WTC11 (cell line): ENCODE data around the gene SSU72.

Experiments used
- ELF4 ChIP-seq: sonication (generic); formaldehyde crosslinking; IDR thresholded peaks from 2 replicates; pipeline ENCODE4 v1.8.1; 2022; ENCODE audit warnings: low read depth, mild to moderate bottlenecking, moderate library complexity, missing genetic modification reagents
- ESRRA ChIP-seq: sonication (generic); formaldehyde crosslinking; IDR thresholded peaks from 2 replicates; pipeline ENCODE4 v1.8.1; 2022; ENCODE audit warnings: mild to moderate bottlenecking, missing genetic modification reagents, borderline replicate concordance
- JUN ChIP-seq: sonication (generic); formaldehyde crosslinking; IDR thresholded peaks from 2 replicates; pipeline ENCODE4 v1.8.0; 2023; ENCODE audit warnings: mild to moderate bottlenecking, missing genetic modification reagents
- NFYB ChIP-seq: sonication (generic); formaldehyde crosslinking; conservative IDR thresholded peaks from 2 replicates; pipeline ENCODE4 v1.8.0; 2022; ENCODE audit warnings: low read depth, missing genetic modification reagents
- TF ChIP-seq, protein P1 (sequence below): fragments of 200-600 bp; IDR thresholded peaks from 2 replicates; pipeline ENCODE4 v1.8.0; 2022; ENCODE audit warnings: antibody characterized with exemption
- TF ChIP-seq, protein P2 (sequence below): sonication (generic); formaldehyde crosslinking; IDR thresholded peaks from 2 replicates; pipeline ENCODE4 v1.8.1; 2023; ENCODE audit warnings: mild to moderate bottlenecking, missing genetic modification reagents, moderate library complexity
- TF ChIP-seq, protein P3 (sequence below): sonication (generic); formaldehyde crosslinking; IDR thresholded peaks from 2 replicates; pipeline ENCODE4 v1.8.1; 2023; ENCODE audit warnings: mild to moderate bottlenecking, missing genetic modification reagents
- TF ChIP-seq, protein P4 (sequence below): sonication (generic); formaldehyde crosslinking; IDR thresholded peaks from 2 replicates; pipeline ENCODE4 v1.8.0; 2022; ENCODE audit warnings: missing genetic modification reagents
- TF ChIP-seq, protein P5 (sequence below): sonication (generic); formaldehyde crosslinking; IDR thresholded peaks from 2 replicates; pipeline ENCODE4 v1.8.1; 2023; ENCODE audit warnings: mild to moderate bottlenecking, moderate library complexity, missing genetic modification reagents

DNA sequence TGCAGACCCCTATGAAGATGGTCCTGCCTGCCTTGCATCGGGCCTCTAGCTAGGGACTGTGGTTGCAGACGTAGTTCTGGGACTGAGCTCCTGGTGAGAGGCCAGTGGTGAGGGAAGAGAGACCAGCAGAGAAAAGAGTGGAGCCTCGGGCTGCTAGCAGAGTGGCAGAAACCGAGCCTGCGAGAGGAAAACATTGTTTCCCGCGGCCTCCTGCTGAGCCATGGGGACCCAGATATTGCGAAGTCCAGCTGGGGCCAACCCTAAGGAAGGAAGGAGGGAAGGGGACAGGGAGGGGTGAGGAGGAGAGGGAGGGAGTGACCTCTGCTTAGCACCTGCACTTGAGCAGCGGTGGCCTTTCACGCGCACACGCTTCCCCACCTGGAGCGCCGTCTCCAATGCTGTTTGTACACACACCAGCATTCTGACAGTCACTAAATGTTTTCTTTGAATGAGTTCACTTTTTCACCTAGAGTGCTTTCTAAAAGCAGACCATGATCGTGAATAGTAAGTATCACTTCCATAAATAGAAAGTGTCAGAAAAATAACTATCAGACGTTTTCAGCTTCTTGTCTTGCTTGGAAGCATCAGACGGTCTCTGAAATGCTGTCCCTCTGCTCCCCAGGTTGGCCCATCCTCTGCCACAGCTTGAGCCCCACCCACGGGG lies 27.8 kb upstream of the SSU72 start:
- TF ChIP-seq, protein P1, sequence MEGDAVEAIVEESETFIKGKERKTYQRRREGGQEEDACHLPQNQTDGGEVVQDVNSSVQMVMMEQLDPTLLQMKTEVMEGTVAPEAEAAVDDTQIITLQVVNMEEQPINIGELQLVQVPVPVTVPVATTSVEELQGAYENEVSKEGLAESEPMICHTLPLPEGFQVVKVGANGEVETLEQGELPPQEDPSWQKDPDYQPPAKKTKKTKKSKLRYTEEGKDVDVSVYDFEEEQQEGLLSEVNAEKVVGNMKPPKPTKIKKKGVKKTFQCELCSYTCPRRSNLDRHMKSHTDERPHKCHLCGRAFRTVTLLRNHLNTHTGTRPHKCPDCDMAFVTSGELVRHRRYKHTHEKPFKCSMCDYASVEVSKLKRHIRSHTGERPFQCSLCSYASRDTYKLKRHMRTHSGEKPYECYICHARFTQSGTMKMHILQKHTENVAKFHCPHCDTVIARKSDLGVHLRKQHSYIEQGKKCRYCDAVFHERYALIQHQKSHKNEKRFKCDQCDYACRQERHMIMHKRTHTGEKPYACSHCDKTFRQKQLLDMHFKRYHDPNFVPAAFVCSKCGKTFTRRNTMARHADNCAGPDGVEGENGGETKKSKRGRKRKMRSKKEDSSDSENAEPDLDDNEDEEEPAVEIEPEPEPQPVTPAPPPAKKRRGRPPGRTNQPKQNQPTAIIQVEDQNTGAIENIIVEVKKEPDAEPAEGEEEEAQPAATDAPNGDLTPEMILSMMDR, result no peak
- TF ChIP-seq JUN (CRISPR knock-in tag) (no peak), NFYB (no peak), ESRRA (CRISPR knock-in tag) (no peak), ELF4 (CRISPR knock-in tag) (no peak)
- TF ChIP-seq, protein P2, sequence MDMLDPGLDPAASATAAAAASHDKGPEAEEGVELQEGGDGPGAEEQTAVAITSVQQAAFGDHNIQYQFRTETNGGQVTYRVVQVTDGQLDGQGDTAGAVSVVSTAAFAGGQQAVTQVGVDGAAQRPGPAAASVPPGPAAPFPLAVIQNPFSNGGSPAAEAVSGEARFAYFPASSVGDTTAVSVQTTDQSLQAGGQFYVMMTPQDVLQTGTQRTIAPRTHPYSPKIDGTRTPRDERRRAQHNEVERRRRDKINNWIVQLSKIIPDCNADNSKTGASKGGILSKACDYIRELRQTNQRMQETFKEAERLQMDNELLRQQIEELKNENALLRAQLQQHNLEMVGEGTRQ, result no peak
- TF ChIP-seq, protein P3, sequence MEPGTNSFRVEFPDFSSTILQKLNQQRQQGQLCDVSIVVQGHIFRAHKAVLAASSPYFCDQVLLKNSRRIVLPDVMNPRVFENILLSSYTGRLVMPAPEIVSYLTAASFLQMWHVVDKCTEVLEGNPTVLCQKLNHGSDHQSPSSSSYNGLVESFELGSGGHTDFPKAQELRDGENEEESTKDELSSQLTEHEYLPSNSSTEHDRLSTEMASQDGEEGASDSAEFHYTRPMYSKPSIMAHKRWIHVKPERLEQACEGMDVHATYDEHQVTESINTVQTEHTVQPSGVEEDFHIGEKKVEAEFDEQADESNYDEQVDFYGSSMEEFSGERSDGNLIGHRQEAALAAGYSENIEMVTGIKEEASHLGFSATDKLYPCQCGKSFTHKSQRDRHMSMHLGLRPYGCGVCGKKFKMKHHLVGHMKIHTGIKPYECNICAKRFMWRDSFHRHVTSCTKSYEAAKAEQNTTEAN (CRISPR knock-in tag), result no peak
- TF ChIP-seq, protein P4, sequence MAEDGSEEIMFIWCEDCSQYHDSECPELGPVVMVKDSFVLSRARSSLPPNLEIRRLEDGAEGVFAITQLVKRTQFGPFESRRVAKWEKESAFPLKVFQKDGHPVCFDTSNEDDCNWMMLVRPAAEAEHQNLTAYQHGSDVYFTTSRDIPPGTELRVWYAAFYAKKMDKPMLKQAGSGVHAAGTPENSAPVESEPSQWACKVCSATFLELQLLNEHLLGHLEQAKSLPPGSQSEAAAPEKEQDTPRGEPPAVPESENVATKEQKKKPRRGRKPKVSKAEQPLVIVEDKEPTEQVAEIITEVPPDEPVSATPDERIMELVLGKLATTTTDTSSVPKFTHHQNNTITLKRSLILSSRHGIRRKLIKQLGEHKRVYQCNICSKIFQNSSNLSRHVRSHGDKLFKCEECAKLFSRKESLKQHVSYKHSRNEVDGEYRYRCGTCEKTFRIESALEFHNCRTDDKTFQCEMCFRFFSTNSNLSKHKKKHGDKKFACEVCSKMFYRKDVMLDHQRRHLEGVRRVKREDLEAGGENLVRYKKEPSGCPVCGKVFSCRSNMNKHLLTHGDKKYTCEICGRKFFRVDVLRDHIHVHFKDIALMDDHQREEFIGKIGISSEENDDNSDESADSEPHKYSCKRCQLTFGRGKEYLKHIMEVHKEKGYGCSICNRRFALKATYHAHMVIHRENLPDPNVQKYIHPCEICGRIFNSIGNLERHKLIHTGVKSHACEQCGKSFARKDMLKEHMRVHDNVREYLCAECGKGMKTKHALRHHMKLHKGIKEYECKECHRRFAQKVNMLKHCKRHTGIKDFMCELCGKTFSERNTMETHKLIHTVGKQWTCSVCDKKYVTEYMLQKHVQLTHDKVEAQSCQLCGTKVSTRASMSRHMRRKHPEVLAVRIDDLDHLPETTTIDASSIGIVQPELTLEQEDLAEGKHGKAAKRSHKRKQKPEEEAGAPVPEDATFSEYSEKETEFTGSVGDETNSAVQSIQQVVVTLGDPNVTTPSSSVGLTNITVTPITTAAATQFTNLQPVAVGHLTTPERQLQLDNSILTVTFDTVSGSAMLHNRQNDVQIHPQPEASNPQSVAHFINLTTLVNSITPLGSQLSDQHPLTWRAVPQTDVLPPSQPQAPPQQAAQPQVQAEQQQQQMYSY, result no peak
- TF ChIP-seq, protein P5, sequence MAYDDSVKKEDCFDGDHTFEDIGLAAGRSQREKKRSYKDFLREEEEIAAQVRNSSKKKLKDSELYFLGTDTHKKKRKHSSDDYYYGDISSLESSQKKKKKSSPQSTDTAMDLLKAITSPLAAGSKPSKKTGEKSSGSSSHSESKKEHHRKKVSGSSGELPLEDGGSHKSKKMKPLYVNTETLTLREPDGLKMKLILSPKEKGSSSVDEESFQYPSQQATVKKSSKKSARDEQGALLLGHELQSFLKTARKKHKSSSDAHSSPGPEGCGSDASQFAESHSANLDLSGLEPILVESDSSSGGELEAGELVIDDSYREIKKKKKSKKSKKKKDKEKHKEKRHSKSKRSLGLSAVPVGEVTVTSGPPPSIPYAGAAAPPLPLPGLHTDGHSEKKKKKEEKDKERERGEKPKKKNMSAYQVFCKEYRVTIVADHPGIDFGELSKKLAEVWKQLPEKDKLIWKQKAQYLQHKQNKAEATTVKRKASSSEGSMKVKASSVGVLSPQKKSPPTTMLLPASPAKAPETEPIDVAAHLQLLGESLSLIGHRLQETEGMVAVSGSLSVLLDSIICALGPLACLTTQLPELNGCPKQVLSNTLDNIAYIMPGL (CRISPR knock-in tag), result no peak
